Osteocyte (in vitro differentiated cells): ENCODE results near the gene DNM3. TPM values are rescaled to one million over a fixed set of nuclear protein-coding genes. Genes with fewer than 3 reads are reported as not detected.

ENCODE experiments used
- DNase-seq: peaks from one replicate; pipeline ENCODE4 v3.0.0; 2021; ENCODE audit warnings: mixed read lengths; ENCODE audit not compliant: unreplicated experiment; ENCODE audit errors: extremely low spot score
- H3K27ac Mint-ChIP-seq: one replicate; pipeline ENCODE4 v1.8.0; 2021; ENCODE audit warnings: mild to moderate bottlenecking, mixed read lengths; ENCODE audit not compliant: unreplicated experiment
- H3K27me3 Mint-ChIP-seq: one replicate; pipeline ENCODE4 v1.8.0; 2021; ENCODE audit warnings: mixed read lengths; ENCODE audit not compliant: unreplicated experiment
- H3K36me3 Mint-ChIP-seq: one replicate; pipeline ENCODE4 v1.8.0; 2021; ENCODE audit warnings: mixed read lengths; ENCODE audit not compliant: unreplicated experiment
- H3K4me1 Mint-ChIP-seq: one replicate; pipeline ENCODE4 v1.8.0; 2021; ENCODE audit warnings: mixed read lengths; ENCODE audit not compliant: unreplicated experiment
- H3K4me3 Mint-ChIP-seq: one replicate; pipeline ENCODE4 v1.8.0; 2021; ENCODE audit warnings: mild to moderate bottlenecking, moderate library complexity, mixed read lengths; ENCODE audit not compliant: unreplicated experiment
- H3K9me3 Mint-ChIP-seq: one replicate; pipeline ENCODE4 v1.8.0; 2021; ENCODE audit warnings: mixed read lengths; ENCODE audit not compliant: unreplicated experiment
- CTCF ChIP-seq: fragments of 200-600 bp; sonication (generic); IDR thresholded peaks from 2 replicates; pipeline ENCODE4 v1.5.0; 2021; ENCODE audit warnings: antibody characterized with exemption, mild to moderate bottlenecking, moderate library complexity
- microRNA-seq: library from miRNA; unstranded; fragments of <30 nt; microRNA quantifications from one replicate; pipeline ENCODE4 v1.1.0, GENCODE V29; 2020; ENCODE audit not compliant: unreplicated experiment
- total RNA-seq: library from RNA; stranded (reverse); gene quantifications from 2 replicates; pipeline ENCODE4 v1.2.1, GENCODE V29; 2021

Gene DNM3
- total RNA-seq, 1 donor from 2014 or later, result 3.7 TPM

GRCh38 chr1:172457479-172458130, 616.3 kb downstream of the DNM3 start:
- Mint-ChIP-seq H3K4me1 (peaks cover 15% of the 10 kb centered on the region), H3K9me3 (no peaks in the 10 kb centered on the region), H3K4me3 (no peak overlapping the region), H3K27ac (no peak overlapping the region), H3K36me3 (no peaks in the 10 kb centered on the region), H3K27me3 (peaks cover 5% of the 10 kb centered on the region)
- no peak for DNase-seq
- TF ChIP-seq CTCF, result no peak

GRCh38 chr1:172460177-172460576, 618.9 kb downstream of the DNM3 start:
- no peaks in the 10 kb centered on the region for H3K9me3 Mint-ChIP-seq
- no peak overlapping the region for H3K4me3 Mint-ChIP-seq
- H3K36me3 Mint-ChIP-seq, result no peaks in the 10 kb centered on the region
- no peak overlapping the region for H3K27ac Mint-ChIP-seq
- H3K4me1 Mint-ChIP-seq, result peaks cover 15% of the 10 kb centered on the region
- DNase-seq, result no peak
- TF ChIP-seq CTCF, result no peak
- peaks cover 5% of the 10 kb centered on the region for H3K27me3 Mint-ChIP-seq

- Mint-ChIP-seq H3K27me3 (peaks cover 9% of the 10 kb centered on the region), H3K27ac (peak overlapping the region; percentile 17), H3K36me3 (no peaks in the 10 kb centered on the region), H3K4me1 (peaks cover 15% of the 10 kb centered on the region), H3K9me3 (no peaks in the 10 kb centered on the region), H3K4me3 (no peak overlapping the region)
- TF ChIP-seq CTCF, result no peak
- no peak for DNase-seq
Observed at GRCh38 chr1:172460887-172461315, 619.6 kb downstream of the DNM3 start.

Small RNAs within 50 kb of the gene (microRNA-seq; reads per million reads assigned to microRNA genes)
- gene MIR199A2 (78.4 reads per million, percentile 48 among the genes with 10 or more reads in this experiment), gene MIR3120 (not detected)

Other genes starting within 250 kb of the DNM3 start
- gene MYOCOS, start 219.3 kb upstream of the DNM3 start, total RNA-seq, result not detected in 2 replicates
- gene MYOC, start 188.8 kb upstream of the DNM3 start, total RNA-seq, result not detected in 2 replicates
- gene VAMP4, start 99.4 kb upstream of the DNM3 start, total RNA-seq, result 11.4 and 14.5 TPM in 2 replicates
- 22.0 and 30.6 TPM in 2 replicates for gene METTL13, start 59.8 kb upstream of the DNM3 start, total RNA-seq